IPS-15b (cell line): ENCODE data around the gene TAS1R3.

Experiments
- H3K27me3 ChIP-seq: one replicate; pipeline ENCODE4 v1.6.1; 2013; ENCODE audit warnings: low read length; ENCODE audit not compliant: control insufficient read depth, insufficient read depth
- H3K36me3 ChIP-seq: one replicate; pipeline ENCODE4 v1.6.1; 2013; ENCODE audit warnings: low read length; ENCODE audit not compliant: control insufficient read depth, insufficient read depth
- H3K4me1 ChIP-seq: one replicate; pipeline ENCODE4 v1.6.1; 2013; ENCODE audit warnings: mild to moderate bottlenecking, low read length; ENCODE audit not compliant: control insufficient read depth, insufficient read depth
- H3K4me3 ChIP-seq: one replicate; pipeline ENCODE4 v1.5.1; 2013; ENCODE audit warnings: low read depth, low read length
- H3K9ac ChIP-seq: one replicate; pipeline ENCODE4 v1.6.1; 2013; ENCODE audit warnings: low read depth, mild to moderate bottlenecking, low read length
- H3K9me3 ChIP-seq: one replicate; pipeline ENCODE4 v1.6.1; 2013; ENCODE audit warnings: mild to moderate bottlenecking, low read length; ENCODE audit not compliant: control insufficient read depth, insufficient read depth

Gene TAS1R3

DNA sequence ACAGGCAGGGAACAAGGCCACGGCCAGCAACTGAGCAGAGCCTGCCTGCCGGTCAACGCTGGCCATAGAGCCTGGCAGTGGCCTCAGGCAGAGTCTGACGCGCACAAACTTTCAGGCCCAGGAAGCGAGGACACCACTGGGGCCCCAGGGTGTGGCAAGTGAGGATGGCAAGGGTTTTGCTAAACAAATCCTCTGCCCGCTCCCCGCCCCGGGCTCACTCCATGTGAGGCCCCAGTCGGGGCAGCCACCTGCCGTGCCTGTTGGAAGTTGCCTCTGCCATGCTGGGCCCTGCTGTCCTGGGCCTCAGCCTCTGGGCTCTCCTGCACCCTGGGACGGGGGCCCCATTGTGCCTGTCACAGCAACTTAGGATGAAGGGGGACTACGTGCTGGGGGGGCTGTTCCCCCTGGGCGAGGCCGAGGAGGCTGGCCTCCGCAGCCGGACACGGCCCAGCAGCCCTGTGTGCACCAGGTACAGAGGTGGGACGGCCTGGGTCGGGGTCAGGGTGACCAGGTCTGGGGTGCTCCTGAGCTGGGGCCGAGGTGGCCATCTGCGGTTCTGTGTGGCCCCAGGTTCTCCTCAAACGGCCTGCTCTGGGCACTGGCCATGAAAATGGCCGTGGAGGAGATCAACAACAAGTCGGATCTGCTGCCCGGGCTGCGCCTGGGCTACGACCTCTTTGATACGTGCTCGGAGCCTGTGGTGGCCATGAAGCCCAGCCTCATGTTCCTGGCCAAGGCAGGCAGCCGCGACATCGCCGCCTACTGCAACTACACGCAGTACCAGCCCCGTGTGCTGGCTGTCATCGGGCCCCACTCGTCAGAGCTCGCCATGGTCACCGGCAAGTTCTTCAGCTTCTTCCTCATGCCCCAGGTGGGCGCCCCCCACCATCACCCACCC is at the start of gene TAS1R3:
TAS1R3 (plus strand) TSS at position 213 of the 898 bp plus-strand sequence; CDS start at position 279, 66 bp downstream.
- no peaks in the 10 kb centered on the region for H3K9me3 ChIP-seq
- no peak within 1 kb of the TSS for H3K9ac ChIP-seq
- peaks cover 7% of the 10 kb centered on the region for H3K36me3 ChIP-seq
- no peaks in the 10 kb centered on the region for H3K27me3 ChIP-seq
- H3K4me1 ChIP-seq = no peaks in the 10 kb centered on the region
- no peak within 1 kb of the TSS for H3K4me3 ChIP-seq

DNA sequence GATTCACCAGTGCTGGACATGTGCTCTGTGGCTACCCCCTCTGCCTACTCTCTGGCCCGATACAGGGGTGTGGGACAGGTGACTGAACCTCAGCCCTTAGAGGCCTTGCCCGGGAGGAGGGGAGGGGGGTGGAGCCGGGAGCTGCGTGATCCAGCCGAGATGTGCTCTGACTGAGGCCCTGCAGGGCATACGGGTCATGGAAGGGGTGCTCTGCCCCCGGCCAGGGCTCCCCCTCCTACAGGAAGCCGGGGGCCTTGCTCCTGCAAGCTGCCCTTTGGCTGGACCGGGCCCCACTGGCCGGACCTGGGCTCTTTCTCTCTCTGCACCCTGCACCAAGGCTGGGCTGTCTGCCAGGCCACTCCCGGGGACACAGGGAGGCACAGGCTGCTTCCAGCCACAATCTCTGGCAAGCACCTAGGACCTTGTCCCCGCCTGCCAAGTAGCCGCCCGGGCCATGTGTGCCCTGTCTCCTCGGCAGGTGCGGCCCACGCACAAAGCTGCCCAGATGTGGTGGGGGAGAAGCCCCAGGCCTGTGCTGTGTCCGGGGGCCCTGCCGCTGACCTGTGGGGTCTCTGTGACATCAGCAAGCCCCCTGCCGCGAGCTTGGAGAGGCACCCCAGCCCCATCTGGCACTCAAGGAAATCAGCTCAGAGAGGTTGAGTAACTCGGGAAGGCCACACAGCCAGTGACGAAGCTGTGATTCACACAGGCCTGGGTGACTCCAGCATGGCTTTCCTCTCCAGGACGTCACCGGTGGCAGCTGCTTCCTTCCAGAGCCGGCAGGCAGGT is 49.4 kb upstream of the TAS1R3 start:
- Histone ChIP-seq H3K4me3 (no peak overlapping the region), H3K9me3 (no peaks in the 10 kb centered on the region), H3K9ac (no peak overlapping the region), H3K36me3 (no peaks in the 10 kb centered on the region), H3K27me3 (no peaks in the 10 kb centered on the region), H3K4me1 (no peaks in the 10 kb centered on the region)

DNA sequence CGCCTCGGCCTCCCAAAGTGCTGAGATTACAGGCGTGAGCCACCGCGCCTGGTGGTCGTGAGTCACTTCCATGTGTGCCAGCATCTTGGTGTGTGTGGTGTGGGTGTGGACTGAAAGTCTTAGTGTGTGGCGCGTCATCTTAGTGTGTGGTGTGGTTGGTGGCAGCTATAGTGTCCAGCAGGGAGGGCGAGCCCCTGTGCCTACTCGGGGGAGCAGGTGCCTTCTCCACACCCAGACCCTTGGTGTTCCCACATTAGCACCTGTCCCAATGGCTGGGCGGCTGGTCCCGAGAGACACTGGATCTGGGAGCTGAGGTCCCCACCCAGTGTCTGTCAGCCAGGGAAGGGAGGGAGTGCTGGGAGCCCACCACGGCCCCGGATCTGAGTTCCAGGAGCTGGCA is 48.1 kb upstream of the TAS1R3 start:
- Histone ChIP-seq H3K4me1 (no peaks in the 10 kb centered on the region), H3K9me3 (no peaks in the 10 kb centered on the region), H3K9ac (no peak overlapping the region), H3K27me3 (no peaks in the 10 kb centered on the region), H3K36me3 (no peaks in the 10 kb centered on the region), H3K4me3 (no peak overlapping the region)

DNA sequence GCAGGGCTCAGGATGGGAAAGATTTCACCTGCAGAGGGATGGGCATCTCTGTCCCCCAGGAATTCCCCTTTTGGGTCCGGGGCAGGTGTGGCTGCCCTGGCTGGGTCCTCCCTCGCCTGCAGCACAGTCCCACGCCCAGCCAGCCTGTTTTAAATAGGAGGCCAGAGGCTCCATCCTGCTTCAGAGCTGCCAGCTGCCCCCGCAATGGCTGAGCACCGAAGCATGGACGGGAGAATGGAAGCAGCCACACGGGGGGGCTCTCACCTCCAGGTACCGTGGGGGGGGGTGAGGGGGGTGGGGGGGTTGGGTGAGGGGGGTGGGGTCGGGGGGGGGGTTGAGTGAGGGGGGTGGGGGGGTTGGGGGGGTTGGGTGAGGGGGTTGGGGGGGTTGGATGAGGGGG is 47.3 kb upstream of the TAS1R3 start:
- no peaks in the 10 kb centered on the region for H3K27me3 ChIP-seq
- no peak overlapping the region for H3K9ac ChIP-seq
- H3K4me1 ChIP-seq = no peaks in the 10 kb centered on the region
- no peaks in the 10 kb centered on the region for H3K36me3 ChIP-seq
- no peaks in the 10 kb centered on the region for H3K9me3 ChIP-seq
- no peak overlapping the region for H3K4me3 ChIP-seq

DNA sequence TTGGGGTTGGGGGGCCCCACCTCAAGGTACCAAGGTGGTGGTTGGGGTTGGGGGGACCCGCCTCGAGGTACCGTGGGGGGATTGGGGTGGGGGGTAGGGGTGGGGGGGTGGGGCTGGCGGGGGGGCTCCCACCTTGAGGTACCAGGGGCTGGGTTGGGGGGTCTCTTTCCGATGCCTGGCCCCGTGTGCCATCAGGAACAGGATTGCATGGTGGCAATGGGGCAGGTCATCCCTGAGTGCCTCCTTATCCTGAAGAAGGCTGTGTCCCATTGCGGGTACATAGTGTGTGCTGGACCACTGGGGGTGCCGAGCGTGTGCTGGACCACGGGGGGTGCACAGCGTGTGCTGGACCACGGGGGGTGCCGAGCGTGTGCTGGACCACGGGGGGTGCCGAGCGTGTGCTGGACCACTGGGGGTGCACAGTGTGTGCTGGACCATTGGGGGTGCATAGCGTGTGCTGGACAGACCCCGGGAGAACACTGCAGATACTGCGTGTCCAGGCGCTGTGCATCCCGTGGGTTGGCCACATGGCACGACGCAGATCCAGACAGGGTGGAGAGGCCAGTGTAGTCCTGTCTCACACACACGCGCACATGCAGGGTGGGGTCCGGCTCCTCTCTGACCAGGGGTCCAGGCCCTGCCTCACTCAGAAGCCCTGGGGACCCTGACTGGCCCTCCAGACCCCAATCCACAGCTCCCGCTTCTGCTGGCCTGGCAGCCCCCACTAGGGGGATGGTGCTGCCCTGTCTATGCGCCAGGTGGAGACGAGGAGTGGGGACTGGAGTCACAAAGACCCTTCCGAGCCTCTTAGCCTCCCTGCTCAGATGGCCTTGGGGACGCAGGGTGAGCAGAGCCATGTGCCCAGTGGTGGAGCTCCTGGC is 46.6 kb upstream of the TAS1R3 start:
- no peak overlapping the region for H3K4me3 ChIP-seq
- H3K9ac ChIP-seq = no peak overlapping the region
- no peaks in the 10 kb centered on the region for H3K36me3 ChIP-seq
- H3K27me3 ChIP-seq = no peaks in the 10 kb centered on the region
- no peaks in the 10 kb centered on the region for H3K9me3 ChIP-seq
- H3K4me1 ChIP-seq = no peaks in the 10 kb centered on the region

DNA sequence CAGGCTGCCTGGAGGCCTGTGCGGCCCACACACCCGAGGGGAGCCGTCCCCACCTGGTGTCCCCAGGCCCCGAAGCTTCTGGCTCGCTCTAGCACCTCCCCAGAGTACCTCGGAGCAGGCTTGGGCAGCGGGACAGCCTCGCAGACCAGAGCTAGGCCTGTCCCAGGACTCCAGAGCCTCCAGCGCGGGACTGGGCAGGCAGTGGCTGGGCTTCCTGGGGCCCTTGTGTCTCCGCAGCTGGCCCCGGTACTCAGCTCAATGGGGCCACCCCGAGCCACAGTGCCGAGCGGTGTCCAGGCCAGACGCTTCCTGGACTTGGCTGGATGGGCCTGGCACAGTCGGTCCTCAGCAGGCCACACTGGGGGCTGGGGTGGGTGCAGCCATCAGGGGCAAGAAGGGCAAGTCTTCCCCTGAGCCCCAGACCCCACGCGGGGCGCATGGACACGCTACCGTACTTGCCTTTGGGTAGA is 45.9 kb upstream of the TAS1R3 start:
- H3K36me3 ChIP-seq = no peaks in the 10 kb centered on the region
- H3K9ac ChIP-seq = no peak overlapping the region
- no peaks in the 10 kb centered on the region for H3K9me3 ChIP-seq
- no peaks in the 10 kb centered on the region for H3K4me1 ChIP-seq
- no peak overlapping the region for H3K4me3 ChIP-seq
- no peaks in the 10 kb centered on the region for H3K27me3 ChIP-seq

DNA sequence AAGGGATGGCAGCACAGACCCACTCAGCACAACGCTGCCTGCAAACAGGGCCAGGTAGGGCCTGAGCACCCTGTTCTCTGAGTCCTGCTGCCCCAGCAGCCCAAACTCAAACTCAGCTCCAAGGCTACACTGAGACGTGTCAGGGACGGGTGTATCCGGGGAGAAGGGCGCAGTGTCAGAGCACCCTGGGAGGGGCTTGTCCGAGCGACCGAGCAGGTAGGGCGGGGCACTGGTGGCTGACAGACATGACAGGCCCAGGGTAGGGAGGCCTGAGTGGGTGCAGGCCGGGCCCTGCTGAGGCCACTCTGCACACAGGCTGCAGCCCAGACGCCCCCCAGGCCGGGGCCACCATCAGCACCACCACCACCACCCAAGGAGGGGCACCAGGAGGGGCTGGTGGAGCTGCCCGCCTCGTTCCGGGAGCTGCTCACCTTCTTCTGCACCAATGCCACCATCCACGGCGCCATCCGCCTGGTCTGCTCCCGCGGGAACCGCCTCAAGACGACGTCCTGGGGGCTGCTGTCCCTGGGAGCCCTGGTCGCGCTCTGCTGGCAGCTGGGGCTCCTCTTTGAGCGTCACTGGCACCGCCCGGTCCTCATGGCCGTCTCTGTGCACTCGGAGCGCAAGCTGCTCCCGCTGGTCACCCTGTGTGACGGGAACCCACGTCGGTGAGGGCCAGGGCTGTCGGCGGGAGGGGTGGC is 45.3 kb upstream of the TAS1R3 start:
- no peak overlapping the region for H3K9ac ChIP-seq
- H3K4me1 ChIP-seq = no peaks in the 10 kb centered on the region
- H3K9me3 ChIP-seq = no peaks in the 10 kb centered on the region
- H3K27me3 ChIP-seq = no peaks in the 10 kb centered on the region
- H3K4me3 ChIP-seq = no peak overlapping the region
- no peaks in the 10 kb centered on the region for H3K36me3 ChIP-seq

DNA sequence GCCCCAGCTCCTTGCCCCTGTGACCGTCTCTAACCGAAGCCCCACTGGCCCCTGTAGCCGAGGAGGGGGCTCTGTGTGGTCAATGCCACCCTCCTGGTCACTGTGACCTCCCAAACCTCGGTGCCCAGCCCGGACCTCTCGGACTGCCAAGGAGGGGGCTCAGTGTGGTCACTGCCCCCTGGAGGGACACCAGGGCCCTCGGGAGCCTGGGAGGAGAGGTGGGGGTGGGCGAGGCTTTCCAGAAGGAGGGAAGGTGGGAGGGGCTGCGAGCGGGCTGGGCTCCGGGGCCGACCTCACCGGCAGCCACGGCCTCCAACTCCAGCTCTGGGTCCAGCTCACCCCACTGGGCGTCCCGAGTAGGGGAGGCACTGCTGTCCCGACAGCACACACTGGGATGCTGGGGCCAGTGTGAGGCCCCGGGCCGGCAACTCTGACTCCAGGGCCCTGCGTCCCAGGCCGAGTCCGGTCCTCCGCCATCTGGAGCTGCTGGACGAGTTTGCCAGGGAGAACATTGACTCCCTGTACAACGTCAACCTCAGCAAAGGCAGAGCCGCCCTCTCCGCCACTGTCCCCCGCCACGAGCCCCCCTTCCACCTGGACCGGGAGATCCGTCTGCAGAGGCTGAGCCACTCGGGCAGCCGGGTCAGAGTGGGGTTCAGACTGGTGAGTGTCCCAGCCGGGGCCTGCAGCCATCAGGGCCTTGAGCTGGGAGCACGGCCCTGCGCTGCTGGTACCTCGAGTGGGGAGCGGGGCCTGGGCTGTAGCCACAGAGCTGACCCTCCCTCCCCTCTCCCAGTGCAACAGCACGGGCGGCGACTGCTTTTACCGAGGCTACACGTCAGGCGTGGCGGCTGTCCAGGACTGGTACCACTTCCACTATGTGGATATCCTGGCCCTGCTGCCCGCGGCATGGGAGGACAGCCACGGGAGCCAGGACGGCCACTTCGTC is 44.5 kb upstream of the TAS1R3 start:
- H3K9me3 ChIP-seq = no peaks in the 10 kb centered on the region
- no peaks in the 10 kb centered on the region for H3K4me1 ChIP-seq
- H3K9ac ChIP-seq = no peak overlapping the region
- no peak overlapping the region for H3K4me3 ChIP-seq
- no peaks in the 10 kb centered on the region for H3K36me3 ChIP-seq
- H3K27me3 ChIP-seq = no peaks in the 10 kb centered on the region

DNA sequence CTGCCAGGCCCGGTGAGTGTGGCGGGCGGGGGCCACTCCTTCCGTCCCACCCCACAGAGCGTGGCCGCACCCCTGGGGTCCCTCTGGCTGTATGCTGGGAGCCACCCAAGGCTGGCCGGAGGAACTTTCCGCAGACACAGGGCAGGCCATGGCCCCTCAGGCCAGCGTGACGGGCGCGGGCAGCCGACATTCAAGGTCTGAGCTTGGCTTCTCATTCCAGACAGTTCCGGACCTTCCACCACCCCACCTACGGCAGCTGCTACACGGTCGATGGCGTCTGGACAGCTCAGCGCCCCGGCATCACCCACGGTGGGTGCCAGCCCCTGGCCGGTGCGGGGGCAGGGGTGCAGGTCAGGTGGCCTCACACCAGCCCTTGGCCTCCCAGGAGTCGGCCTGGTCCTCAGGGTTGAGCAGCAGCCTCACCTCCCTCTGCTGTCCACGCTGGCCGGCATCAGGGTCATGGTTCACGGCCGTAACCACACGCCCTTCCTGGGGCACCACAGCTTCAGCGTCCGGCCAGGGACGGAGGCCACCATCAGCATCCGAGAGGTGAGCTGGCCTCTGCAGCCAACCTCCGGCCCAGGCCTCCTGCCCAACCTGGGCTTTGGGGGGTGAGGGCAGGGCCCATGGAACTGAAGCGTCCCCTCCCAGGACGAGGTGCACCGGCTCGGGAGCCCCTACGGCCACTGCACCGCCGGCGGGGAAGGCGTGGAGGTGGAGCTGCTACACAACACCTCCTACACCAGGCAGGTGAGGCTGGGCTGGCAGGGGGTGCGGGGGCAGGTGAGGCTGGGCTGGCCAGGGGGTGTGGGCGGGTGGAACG is 43.6 kb upstream of the TAS1R3 start:
- H3K27me3 ChIP-seq = no peaks in the 10 kb centered on the region
- no peak overlapping the region for H3K4me3 ChIP-seq
- H3K36me3 ChIP-seq = no peaks in the 10 kb centered on the region
- no peaks in the 10 kb centered on the region for H3K4me1 ChIP-seq
- no peak overlapping the region for H3K9ac ChIP-seq
- H3K9me3 ChIP-seq = no peaks in the 10 kb centered on the region
